GM11168 (cell line): ENCODE measurements around the gene RSBN1.
"Not testable (repeated sequence)": the region's sequence is repeated elsewhere in the genome, so short reads cannot be mapped to it uniquely, and the experiment has no call there.

Experiments
- in situ Hi-C: fragments of 300-500 bp; cut with MboI; formaldehyde crosslinking; loops from one replicate; pipeline ENCODE4 v1.12.0; 2022; ENCODE audit warnings: low sequenced_read_pairs; ENCODE audit not compliant: unreplicated experiment

The RSBN1 gene

GRCh38 chr1:113811888-113812660 is at the start of gene RSBN1:
TSS of gene RSBN1 (minus strand) at chr1:113812476. CDS start at chr1:113812412, 64 bp downstream.
- in situ Hi-C loops: no loop called here

DNA sequence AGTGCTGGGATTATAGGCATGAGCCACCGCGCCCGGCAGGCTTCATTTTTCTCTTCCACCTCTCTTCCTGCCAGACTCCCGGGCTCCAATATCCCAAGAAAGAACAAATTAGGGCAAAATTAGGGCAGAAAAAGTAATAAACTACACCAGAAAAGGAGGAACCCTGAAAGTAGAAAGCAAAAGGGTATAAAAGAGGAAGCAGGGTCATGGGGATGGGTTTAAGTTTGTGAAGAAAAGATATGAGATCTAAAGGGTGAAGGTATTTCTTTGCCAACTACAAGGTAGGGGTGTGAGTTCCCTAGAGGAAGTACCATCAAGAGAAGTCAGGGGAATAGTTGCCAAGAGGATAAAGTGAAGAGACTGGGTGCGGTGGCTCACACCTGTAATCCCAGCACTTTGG is 49.4 kb upstream of the RSBN1 start:
- in situ Hi-C loops: no loop called here

DNA sequence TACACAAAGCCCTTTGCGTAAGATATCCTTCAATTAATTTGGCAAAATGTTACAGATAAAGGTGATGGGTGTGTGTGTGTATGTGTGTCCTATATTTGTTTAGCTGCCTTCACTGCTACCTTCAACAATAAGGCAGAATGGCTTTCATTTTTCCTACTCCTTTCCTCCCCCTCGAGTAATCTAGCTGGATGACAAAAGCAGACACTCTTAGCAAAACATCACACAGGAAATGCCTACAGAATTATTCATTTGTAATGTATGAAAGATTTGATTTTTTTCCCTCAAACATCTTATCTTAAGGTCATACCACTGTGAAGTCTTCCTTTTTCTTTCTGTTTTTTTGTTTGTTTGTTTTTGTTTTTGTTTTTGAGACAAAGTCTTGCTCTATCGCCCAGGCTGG is 48.6 kb upstream of the RSBN1 start:
- in situ Hi-C loops: no loop called here

- in situ Hi-C loops: no loop called here
Observed at GRCh38 chr1:113859478-113860175, 47.4 kb upstream of the RSBN1 start.

- in situ Hi-C loops: no loop called here
Observed at GRCh38 chr1:113858982-113859381, 46.7 kb upstream of the RSBN1 start.

DNA sequence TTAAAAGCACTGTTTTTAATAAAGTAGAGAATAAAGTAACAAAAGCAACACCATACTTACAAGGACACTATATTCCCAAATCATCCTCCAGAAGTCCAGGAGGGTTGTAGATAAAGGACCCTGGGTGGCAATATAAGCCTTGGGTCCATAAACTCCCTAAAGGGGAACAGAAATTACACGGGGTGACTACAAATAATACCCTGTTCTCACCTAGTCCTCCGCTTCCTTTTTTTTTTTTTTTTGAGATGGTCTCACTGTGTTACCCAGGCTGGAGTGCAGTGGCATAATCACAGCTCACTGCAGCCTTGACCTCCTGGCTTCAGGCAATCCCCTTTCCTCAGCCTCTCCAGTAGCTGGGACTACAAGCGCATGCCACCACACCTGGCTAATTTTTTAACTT is 46.1 kb upstream of the RSBN1 start:
- in situ Hi-C loops: no loop called here

DNA sequence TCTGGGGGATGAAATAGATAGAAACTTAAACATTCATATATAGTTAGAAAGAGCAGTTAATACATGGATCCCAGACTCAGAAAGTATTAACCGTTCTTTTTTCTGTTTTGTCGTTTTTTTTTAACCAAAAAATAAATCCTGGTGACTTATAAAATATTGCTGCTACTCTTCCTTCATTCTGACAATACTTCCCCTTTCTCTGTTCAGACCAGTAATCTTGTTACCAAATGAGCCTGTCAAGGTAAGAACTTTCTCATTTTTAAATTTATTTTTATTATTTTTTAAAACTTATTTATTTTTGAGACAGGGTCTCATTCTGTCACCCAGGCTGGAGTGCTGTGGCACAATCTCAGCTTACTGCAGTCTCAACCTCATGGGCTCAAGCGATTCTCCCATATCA is 45.5 kb upstream of the RSBN1 start:
- in situ Hi-C loops: no loop called here

- in situ Hi-C loops: no loop called here
Observed at GRCh38 chr1:113856401-113856790, 44.1 kb upstream of the RSBN1 start.

- in situ Hi-C loops: no loop called here
Observed at GRCh38 chr1:113855630-113856400, 43.5 kb upstream of the RSBN1 start.

DNA sequence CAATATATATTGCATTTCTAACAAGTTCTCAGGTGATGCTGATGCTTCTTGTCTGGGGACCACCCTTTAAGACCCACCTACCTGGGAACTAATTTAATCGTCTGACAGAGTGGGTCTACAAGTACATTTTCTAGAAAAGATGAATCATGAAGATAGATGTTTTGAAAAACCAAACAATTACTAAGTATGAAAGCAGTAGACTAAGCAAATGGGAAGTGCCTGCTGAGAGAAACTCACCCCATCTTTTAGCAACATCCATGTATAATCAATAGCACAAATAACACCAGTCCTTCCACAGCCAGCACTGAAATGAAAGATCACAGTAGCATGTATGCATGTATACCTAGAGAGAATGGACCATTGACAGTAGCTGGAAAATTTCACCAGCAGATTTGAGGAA is 42.0 kb upstream of the RSBN1 start:
- in situ Hi-C loops: no loop called here

GRCh38 chr1:113852694-113853093 is 40.4 kb upstream of the RSBN1 start:
- in situ Hi-C loops: not testable (repeated sequence)

DNA sequence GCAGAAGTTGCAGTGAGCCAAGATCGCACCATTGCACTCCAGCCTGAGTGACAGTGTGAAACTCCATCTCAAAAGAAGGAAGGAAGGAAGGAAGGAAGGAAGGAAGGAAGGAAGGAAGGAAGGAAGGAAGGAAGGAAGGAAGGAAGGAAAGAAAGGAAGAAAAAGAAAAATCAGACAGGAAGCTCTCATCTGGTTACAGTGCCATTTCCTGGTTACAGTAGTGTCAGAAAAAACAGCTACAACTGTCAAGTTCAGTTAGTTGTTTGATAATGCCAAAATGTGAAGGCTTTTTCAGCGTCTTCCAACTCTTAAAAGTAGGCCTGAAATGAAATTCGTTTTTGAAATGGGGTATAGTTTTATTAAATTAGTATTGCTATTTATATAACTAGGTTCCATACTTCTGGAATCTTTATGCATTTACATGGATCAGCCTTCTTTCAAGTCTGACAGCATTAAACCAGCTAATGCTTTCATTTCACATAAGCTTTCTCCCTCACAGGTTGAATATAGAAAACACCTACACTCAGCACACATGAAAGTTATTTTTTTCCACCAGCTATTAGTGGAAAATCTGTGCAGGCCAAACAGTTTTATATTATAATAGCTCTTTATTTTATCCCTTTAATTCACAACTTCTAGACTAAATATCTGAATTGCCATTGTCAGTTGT is 38.0 kb upstream of the RSBN1 start:
- in situ Hi-C loops: no loop called here

- in situ Hi-C loops: no loop called here
Observed at GRCh38 chr1:113849072-113849471, 36.8 kb upstream of the RSBN1 start.

- in situ Hi-C loops: no loop called here
Observed at GRCh38 chr1:113846391-113847035, 34.2 kb upstream of the RSBN1 start.

DNA sequence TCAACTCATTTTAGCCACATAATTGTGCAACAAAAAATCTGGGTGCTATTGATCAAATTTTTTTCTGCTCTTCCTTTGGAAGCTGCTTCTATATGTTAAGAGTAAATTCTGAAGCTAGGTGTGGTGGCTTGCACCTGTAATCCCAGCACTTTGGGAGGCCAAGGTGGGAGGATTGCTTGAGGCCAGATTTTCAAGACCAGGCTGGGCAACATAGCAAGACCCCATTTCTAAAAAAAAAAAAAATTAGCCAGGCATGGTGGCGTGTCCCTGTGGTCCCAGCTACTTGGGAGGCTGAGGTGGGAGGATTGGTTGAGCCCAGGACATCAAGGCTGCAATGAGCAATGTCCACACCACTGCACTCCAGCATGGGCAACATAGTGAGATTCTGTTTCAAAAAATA is 24.3 kb upstream of the RSBN1 start:
- in situ Hi-C loops: no loop called here

DNA sequence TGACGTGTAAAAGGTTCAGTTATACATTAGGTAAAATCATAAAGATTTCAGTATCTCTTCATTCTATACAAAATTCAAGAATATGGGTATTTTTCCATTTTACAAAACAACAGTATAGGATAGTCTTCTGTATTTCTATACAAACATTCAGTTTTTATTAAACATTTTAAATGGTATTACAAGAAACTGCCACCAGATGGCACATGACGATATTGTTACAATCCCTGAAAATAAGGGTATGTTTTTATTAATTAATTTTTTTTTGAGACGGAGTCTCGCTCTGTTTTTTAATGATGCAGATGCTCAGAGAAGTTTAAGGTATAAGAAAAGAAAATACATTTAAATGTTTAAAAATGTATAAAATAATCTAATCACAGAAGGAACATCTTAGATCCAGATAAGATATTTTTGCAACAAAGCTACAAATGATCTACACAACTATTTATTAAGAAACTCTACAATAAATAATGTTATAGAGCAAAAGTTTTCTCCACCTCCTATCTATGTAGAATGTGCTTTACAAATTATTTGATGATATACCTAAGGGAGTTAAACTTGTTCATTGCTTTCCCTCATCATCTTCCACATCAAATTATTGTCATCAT is 23.5 kb upstream of the RSBN1 start:
- in situ Hi-C loops: no loop called here

DNA sequence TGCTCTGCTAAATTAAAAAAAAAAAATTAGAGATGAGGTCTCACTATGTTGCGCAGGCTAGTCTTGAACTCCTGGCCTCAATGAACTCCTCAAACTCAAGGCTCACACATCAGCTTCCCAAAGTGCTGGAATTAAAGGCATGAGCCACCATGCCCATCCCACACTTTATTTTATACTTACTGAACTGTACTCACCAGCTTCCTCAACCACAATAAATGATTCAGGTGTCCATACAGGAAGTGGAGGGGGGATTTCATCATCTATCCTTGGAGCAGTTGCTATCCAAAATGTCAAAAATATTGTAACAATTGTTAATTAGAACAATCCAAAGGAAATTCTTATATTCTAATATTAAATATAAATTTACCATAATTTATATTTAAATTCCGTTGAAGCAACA is 22.4 kb upstream of the RSBN1 start:
- in situ Hi-C loops: loop anchor here (5.0 kb wide), 1 partner anchor 58 kb away; no protein-coding TSS in a partner anchor

DNA sequence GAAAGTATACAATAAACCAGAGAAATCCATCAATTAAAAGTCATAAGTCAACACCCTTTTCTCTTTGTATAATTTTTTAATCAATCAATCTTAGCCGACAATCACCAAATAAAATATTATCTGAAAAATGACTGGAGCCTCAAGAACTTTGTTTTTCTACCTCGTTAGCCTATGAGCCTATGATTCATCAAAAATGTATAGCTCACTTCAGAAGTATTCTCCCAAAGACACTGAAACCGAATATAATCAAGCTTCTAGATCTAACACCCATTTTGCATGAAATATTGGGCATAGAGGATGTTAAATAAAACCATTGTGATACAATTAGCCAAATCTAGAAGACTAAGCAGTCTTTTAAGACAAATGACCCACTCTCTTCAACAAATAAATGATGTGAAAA is 17.8 kb upstream of the RSBN1 start:
- in situ Hi-C loops: loop anchor here (5.0 kb wide), 1 partner anchor 62 kb away; no protein-coding TSS in a partner anchor

GRCh38 chr1:113821916-113822315 is 9.6 kb upstream of the RSBN1 start:
- in situ Hi-C loops: no loop called here

DNA sequence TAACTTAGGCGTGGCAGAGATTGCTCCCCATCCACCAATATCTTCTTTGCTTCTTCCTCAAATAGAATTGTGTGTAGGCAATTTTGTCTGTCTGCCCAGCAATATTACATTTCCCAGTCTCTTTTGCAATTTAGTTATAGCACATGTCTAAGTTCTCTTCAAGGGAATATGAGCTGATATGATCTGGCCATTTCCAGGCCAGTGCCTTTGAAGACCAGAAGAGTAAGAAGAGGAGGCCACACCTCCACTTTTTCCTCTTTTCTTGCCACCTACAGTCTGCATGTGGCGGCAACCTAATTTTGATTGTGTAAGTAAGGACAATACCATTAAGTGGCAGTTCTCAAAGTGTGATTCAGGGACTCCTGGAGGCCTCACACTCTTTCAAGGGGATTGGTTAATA is 6.3 kb upstream of the RSBN1 start:
- in situ Hi-C loops: no loop called here
